Measurements from ENCODE around the gene BCL2A1.
"Not testable (repeated sequence)": the region's sequence is repeated elsewhere in the genome, so short reads cannot be mapped to it uniquely, and the experiment has no call there.

The BCL2A1 gene

DNA sequence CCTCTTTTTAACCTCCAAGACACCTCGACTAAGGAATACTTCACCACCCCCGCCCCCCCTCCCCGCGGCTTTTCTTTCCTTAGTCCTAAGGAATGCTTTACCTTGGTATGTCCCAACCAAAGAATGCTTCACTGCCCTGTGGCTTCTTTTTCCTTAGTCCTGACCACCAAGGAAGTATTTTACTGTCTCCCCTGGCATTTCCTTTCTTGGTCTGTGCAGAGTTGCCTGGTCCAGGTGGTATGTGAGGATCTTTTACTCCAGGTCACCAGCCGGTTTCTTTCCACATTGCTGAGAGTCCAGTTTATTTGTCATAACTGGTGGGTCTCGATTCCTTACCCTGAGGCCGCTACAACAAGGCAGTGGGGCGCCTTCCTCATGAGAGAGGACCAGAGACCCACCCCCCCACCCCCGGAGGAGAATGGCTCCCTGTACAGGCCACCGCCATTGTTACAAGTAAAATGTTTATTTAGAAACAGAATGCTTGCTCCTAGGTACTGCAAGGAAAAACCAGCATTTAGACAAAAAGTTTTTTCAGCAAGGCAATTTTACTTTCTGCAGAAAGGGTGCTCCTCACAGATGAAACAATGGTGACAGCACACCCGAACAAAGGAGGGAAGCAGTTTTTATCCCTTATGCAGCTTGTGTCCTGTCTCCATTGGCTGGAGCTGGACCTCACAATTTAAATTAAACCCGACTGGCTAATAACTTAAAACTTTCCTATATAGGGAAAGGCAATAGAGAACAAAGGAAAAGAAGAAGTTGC, 51.1 kb downstream of the BCL2A1 start:
- DNase-seq: no peak

DNA sequence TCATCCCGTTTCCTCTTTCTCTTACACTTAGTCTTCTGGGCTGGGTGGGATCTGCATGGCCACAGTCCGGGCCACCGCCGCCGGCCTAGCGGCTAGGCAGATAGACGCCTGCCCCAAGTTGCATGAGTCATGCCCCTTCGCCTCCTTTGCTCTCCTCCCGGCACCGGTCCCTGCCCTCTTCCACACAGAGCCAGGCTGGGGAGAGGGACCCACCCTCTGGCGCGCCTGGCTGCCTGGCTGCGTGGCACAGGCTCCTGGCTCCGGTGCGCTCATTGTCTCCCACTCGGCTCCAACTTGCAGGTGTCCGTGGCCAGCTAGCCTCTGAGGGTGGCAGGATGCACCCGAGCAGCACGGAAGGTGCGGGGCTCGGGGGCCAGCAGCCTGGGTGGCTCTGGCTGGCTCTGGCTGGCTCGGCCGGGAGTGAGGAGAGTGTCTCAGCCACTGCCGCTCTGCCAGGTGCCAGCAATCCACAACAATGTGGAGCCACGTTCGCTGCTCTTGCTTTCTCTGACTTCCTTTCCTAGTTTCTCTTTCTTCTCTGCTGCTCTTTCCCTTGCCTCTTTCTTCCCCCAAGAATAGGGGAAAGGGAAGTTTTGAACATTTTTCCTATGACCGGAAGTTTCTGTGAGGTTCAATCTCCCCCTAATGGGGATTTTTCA, 51.8 kb downstream of the BCL2A1 start:
- DNase-seq: no peak

DNA sequence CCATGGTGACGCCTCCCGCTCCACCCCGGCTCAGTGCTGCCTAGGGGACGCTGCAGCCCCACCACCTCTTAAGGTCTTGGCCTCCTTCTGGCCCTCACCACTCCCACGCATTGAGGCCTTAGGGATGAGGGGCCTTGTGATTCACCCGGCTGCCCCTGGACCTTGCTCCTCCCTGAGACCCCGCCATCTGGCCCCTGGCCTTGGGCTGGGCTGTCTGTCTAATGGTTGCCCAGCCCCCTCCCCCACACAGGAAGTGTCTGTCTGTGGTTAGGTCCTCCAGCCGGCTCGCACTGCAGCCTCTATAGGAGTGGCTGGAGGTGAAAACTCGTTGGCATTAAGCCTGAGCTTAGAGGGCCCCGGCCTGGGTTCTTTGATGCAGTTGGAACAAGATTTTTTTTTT, 52.7 kb downstream of the BCL2A1 start:
- DNase-seq: no peak

DNA sequence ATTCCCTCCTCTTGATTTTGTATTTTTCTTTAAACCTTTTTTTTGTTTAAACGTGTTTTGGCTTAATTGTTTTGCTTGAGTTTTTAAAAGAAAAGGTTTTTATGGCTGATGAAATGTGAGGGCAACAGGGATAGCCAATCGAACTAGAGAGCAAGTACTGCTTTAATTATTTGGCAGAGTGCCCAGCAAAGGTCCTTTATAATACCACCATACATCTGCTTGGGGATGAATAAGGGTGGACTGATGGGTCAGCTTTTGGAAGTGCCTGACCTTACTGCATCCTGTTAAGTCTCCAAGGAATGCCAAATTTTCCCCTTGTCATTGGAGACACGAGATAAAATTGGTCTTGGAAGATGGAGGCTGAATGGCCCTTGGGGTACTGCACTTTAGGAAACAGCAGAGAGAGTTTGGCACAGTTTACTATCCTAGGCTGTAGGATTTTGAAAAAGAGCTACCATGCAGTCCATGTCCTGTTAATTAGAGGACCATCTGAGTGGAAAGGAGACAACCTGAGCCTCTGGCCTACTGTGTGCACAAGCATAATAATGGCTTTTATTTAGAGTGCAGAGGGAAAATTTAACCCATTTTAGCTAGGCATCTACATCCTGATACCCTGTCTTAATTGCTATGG, 54.4 kb downstream of the BCL2A1 start:
- no peak for DNase-seq

DNA sequence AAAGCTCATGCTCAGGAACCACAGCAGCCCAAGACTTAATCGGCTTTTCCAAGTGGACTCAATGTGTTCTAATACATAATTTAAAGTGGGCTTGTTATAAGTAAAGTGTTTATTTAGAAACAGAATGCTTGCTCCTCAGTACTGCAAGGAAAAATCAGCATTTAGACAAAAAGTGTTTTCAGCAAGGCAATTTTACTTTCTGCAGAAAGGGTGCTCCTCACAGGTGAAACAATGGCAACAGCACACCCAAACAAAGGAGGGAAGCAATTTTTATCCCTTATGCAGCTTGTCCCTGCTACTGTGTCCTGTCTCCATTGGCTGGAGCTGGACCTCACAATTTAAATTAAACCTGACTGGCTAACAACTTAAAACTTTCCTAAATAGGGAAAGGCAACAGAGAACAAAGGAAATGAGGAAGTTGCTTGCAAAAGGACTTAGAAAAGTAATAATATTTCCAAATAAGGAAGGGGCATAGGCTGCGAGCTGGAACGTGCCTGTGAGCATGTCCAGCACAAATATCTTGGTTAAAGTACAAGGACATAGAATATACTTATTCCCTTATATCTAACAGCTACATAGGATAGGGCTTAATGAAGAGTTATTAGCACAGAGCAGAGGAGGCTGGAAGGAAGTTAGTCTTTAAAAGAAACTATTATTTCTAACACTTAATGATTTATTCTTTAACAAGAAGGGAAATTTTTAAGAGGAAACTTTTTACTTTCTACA, 55.1 kb downstream of the BCL2A1 start:
- not testable (repeated sequence) for DNase-seq

DNA sequence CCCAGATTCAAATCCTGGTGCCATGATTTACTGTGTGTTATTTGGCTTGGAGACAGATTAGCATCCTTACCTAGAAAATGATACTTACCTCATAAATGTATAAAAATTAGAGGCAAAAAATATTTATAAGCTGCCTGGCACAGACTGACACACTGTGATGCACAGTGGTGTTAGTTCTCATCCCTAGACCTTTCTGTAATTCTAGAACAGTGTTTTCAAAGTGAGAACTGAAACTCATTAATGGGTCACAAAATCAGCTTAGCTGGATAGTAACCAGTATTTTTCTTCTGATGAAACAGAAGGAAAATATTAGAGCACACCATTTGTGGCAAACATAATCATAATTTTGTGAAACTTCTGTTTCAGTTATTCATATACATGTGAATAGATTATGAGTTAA, 56.3 kb downstream of the BCL2A1 start:
- no peak for DNase-seq
